ENCODE results near the gene GGCT.

The GGCT gene, protein sequence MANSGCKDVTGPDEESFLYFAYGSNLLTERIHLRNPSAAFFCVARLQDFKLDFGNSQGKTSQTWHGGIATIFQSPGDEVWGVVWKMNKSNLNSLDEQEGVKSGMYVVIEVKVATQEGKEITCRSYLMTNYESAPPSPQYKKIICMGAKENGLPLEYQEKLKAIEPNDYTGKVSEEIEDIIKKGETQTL

GRCh38 chr7:30504301-30505173 lies at the start of gene GGCT:
GGCT (minus strand) TSS chr7:30504829; CDS start chr7:30504709, 120 bp downstream.
- Histone ChIP-seq H3K27me3 (replicated peaks) (no peaks in the 10 kb centered on the region), H3K4me3 (ENCODE audit: low read depth, low read length) (peak within 1 kb of the TSS; percentile 97), H3K36me3 (replicated peaks) (no peaks in the 10 kb centered on the region), H3K27ac (peak within 1 kb of the TSS; percentile 50)
- in situ Hi-C loops (cut with HindIII; ENCODE audit: low pct_ligation_motif_present, low sequenced_read_pairs) = no loop called here
- TF ChIP-seq, protein P1, sequence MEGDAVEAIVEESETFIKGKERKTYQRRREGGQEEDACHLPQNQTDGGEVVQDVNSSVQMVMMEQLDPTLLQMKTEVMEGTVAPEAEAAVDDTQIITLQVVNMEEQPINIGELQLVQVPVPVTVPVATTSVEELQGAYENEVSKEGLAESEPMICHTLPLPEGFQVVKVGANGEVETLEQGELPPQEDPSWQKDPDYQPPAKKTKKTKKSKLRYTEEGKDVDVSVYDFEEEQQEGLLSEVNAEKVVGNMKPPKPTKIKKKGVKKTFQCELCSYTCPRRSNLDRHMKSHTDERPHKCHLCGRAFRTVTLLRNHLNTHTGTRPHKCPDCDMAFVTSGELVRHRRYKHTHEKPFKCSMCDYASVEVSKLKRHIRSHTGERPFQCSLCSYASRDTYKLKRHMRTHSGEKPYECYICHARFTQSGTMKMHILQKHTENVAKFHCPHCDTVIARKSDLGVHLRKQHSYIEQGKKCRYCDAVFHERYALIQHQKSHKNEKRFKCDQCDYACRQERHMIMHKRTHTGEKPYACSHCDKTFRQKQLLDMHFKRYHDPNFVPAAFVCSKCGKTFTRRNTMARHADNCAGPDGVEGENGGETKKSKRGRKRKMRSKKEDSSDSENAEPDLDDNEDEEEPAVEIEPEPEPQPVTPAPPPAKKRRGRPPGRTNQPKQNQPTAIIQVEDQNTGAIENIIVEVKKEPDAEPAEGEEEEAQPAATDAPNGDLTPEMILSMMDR (IDR thresholded peaks at IDR 0.05; ENCODE audit: low read depth, low read length, missing control alignments) = no peak
- DNase-seq = peak; percentile 99

DNA sequence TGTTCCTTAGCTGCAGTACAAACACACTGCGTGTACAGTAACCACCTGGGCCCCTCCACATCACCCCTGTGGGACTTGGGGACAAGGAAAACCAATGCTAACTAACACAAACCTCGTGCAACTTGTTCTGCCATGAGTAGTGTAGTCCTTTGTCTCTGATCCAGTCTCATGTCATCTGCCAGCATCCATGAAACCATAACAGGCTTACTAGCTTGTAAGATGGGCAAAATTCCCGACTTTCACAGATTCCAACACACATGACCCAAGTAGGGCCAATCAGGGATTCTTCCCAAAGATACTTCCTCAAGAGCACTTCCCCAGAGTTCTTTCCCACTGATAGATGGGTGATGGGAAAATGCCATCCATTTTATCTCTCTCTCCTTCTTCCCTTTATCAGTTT lies 48.9 kb upstream of the GGCT start:
- no peaks in the 10 kb centered on the region for H3K36me3 ChIP-seq (replicated peaks)
- H3K27ac ChIP-seq = no peak overlapping the region
- H3K4me3 ChIP-seq (ENCODE audit: low read depth, low read length) = no peak overlapping the region
- in situ Hi-C loops (cut with HindIII; ENCODE audit: low pct_ligation_motif_present, low sequenced_read_pairs) = no loop called here
- no peak for DNase-seq
- H3K27me3 ChIP-seq (replicated peaks) = no peaks in the 10 kb centered on the region
- TF ChIP-seq, protein P1 (IDR thresholded peaks at IDR 0.05; ENCODE audit: low read depth, low read length, missing control alignments) = no peak

GRCh38 chr7:30553141-30553540 lies 48.5 kb upstream of the GGCT start:
- H3K4me3 ChIP-seq (ENCODE audit: low read depth, low read length) = no peak overlapping the region
- DNase-seq = no peak
- TF ChIP-seq, protein P1 (IDR thresholded peaks at IDR 0.05; ENCODE audit: low read depth, low read length, missing control alignments) = no peak
- no peaks in the 10 kb centered on the region for H3K36me3 ChIP-seq (replicated peaks)
- in situ Hi-C loops (cut with HindIII; ENCODE audit: low pct_ligation_motif_present, low sequenced_read_pairs) = no loop called here
- no peaks in the 10 kb centered on the region for H3K27me3 ChIP-seq (replicated peaks)
- no peak overlapping the region for H3K27ac ChIP-seq

DNA sequence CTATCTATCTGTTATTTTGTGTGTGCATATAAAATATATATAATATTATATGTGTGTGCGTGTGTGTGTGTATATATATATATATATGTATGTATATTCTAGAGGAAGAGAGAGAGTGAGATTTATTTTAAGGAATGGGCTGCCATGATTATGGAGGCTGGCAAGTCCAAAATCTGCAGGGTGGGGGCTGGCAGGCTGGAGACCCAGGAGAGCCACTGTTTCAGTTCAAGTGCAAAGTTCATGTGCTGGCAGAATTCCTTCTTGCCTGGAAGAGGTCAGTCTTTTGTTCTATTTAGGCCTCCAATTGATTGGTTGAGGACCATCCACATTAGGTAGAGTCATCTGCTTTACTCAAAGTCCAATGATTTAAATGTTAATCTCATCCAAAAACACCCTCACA lies 47.7 kb upstream of the GGCT start:
- H3K27me3 ChIP-seq (replicated peaks) = no peaks in the 10 kb centered on the region
- no peak overlapping the region for H3K4me3 ChIP-seq (ENCODE audit: low read depth, low read length)
- in situ Hi-C loops (cut with HindIII; ENCODE audit: low pct_ligation_motif_present, low sequenced_read_pairs) = no loop called here
- no peaks in the 10 kb centered on the region for H3K36me3 ChIP-seq (replicated peaks)
- TF ChIP-seq, protein P1 (IDR thresholded peaks at IDR 0.05; ENCODE audit: low read depth, low read length, missing control alignments) = no peak
- no peak for DNase-seq
- H3K27ac ChIP-seq = no peak overlapping the region

DNA sequence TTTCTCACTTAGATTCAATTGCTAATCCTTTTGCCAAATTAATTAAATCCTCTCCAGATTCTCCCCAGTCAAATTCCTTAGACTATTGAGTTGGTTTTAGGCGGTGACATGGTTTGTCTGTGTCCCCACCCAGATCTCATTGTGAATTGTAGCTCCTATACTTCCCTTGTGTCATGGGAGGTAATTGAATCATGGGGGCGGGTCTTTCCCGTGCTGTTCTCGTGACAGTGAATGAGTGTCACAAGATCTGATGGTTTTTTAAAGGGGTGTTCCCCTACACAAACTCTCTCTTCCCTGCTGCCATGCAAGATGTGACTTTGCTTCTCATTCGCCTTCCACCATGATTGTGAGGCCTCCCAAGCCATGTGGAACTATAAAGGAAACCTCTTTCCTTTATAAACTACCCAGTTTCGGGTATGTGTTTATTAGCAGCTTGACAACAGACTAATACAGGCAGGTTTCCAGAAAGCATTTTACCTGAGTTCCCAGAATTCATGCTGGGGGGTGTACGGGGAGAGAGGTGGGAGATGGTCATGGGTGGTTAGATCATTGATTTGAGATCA lies 45.4 kb upstream of the GGCT start:
- Histone ChIP-seq H3K4me3 (ENCODE audit: low read depth, low read length) (no peak overlapping the region), H3K27ac (no peak overlapping the region), H3K27me3 (replicated peaks) (no peaks in the 10 kb centered on the region), H3K36me3 (replicated peaks) (no peaks in the 10 kb centered on the region)
- no peak for DNase-seq
- in situ Hi-C loops (cut with HindIII; ENCODE audit: low pct_ligation_motif_present, low sequenced_read_pairs) = no loop called here
- TF ChIP-seq, protein P1 (IDR thresholded peaks at IDR 0.05; ENCODE audit: low read depth, low read length, missing control alignments) = no peak

Measured in brain microvascular endothelial cell (primary cell).